NT2/D1 (cell line): ENCODE data around the gene DCLK2.

Source experiments
- DNase-seq: peaks from one replicate; pipeline ENCODE4 v3.0.0-alpha.2; 2011; ENCODE audit warnings: low read depth, low spot score
- H3K27me3 ChIP-seq: 2 replicates; pipeline ENCODE4 v1.6.0; 2011; ENCODE audit warnings: mild to moderate bottlenecking; ENCODE audit not compliant: insufficient read length, insufficient read depth
- H3K36me3 ChIP-seq: 2 replicates; pipeline ENCODE4 v1.6.1; 2011; ENCODE audit warnings: mild to moderate bottlenecking, low read length, mixed read lengths; ENCODE audit not compliant: insufficient read depth, insufficient read length
- H3K4me1 ChIP-seq: 2 replicates; pipeline ENCODE4 v1.5.1; 2011; ENCODE audit not compliant: insufficient read depth, insufficient read length
- H3K4me3 ChIP-seq: 2 replicates; pipeline ENCODE4 v1.5.1; 2011; ENCODE audit warnings: low read depth; ENCODE audit not compliant: insufficient read length
- H3K9ac ChIP-seq: 2 replicates; pipeline ENCODE4 v1.6.0; 2011; ENCODE audit warnings: low read depth; ENCODE audit not compliant: insufficient read length
- H3K9me3 ChIP-seq: 2 replicates; pipeline ENCODE4 v1.5.1; 2011; ENCODE audit warnings: mild to moderate bottlenecking, low read length; ENCODE audit not compliant: insufficient read depth
- SUZ12 ChIP-seq: IDR thresholded peaks from 2 replicates; pipeline ENCODE4 v1.6.1; 2011; ENCODE audit not compliant: insufficient read length, insufficient read depth; ENCODE audit errors: extremely low read depth
- YY1 ChIP-seq: IDR thresholded peaks from 2 replicates; pipeline ENCODE4 v1.6.1; 2011; ENCODE audit not compliant: insufficient read length, insufficient read depth
- ZNF274 ChIP-seq: IDR thresholded peaks from 2 replicates; pipeline ENCODE4 v1.6.1; 2011; ENCODE audit warnings: mild to moderate bottlenecking, low read depth, low read length

The DCLK2 gene

DNA sequence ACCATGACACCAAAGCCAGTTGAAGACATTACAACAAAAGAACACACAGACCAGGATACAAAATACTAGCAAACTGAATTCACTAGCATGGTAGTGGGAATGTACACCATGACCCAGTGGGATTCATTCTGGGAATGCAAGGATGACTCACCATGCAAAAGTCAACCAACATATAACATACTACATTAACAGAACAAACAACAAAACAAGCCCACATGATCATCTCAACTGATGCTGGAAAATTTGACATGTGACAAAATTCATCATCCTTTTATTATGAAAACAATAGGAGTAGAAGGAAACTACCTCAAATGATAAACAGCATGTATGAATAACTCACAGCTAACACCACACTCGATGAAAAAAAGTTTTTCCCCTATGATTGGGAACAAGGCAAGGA, 190.2 kb downstream of the DCLK2 start:
- Histone ChIP-seq H3K36me3 (no peaks in the 10 kb centered on the region), H3K27me3 (no peaks in the 10 kb centered on the region)

DNA sequence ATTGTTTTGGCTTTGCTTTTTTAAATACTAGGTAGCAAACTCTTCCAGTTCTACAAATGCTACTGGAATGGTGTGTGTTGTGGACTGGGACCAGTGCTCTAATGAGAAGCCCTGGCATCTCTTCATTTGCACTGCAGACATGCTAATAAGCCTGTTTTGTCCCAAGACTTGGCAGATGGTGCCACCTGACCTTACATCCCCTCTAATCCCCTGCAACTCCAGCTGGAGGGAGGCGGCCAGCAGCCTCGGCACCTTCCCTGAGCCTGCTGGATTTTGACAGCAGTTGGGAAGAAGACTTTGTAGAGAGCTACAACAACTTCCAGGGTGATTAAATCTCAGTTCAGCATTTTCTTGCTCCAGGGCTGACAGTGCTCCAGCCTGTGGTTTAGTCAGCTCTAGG, 200.0 kb downstream of the DCLK2 start:
- no peaks in the 10 kb centered on the region for H3K36me3 ChIP-seq
- DNase-seq = no peak
- no peaks in the 10 kb centered on the region for H3K9me3 ChIP-seq
- no peaks in the 10 kb centered on the region for H3K27me3 ChIP-seq
- no peak overlapping the region for H3K4me3 ChIP-seq
- no peaks in the 10 kb centered on the region for H3K4me1 ChIP-seq
- no peak overlapping the region for H3K9ac ChIP-seq
- TF ChIP-seq ZNF274 = no peak
- no peak for TF ChIP-seq SUZ12
- TF ChIP-seq YY1 = no peak

More for the DNA sequence above, 190.2 kb downstream of the DCLK2 start:
- Histone ChIP-seq H3K4me1 (no peaks in the 10 kb centered on the region), H3K4me3 (no peak overlapping the region), H3K9ac (no peak overlapping the region), H3K9me3 (no peaks in the 10 kb centered on the region)
- no peak for TF ChIP-seq ZNF274
- TF ChIP-seq SUZ12 = no peak
- TF ChIP-seq YY1 = no peak
- DNase-seq = no peak

DNA sequence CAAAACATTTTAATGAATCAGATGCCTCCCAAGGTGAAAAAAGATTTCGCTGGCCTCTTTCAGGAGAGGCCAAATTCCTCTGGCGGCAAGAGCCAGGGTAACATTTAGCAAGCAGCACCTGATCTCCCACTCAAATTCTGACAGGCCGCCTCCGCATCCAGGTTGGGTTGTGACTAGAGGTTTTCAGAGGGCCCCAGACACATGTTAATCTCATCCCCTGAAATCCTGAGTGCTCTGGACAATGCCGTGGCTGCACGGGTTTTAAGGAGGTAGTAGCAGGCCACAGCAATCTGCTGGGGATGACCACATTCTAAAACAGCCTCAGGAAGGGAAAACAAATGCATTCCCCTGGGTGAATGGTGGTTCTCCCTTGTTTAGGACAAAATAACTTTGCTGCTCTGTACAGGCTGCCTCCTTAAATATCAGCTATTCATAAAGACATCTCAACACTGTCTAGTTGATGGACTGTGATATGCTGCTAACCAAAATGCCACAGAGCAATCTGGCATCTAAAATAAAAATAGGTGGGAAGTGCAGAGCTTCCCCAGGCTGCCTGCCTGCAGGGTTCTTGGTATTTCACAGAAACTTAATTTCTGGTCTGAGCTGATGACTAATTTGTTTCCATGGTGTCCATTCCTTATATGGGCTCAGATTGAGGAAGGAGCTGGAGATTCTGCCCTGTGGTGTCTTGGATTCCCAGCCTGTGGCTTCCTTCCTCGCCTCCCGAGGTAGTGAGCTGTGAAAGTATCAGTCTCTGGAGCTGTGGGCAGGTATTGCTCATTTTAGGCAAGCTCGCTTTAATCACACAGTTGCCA, 202.0 kb downstream of the DCLK2 start:
- H3K4me3 ChIP-seq = no peak overlapping the region
- DNase-seq = no peak

GRCh38 chr4:150280975-150281374, 202.7 kb downstream of the DCLK2 start:
- H3K4me3 ChIP-seq = no peak overlapping the region
- H3K4me1 ChIP-seq = no peaks in the 10 kb centered on the region
- no peak for TF ChIP-seq SUZ12
- no peak for TF ChIP-seq YY1
- no peak for TF ChIP-seq ZNF274
- H3K9me3 ChIP-seq = no peaks in the 10 kb centered on the region
- no peaks in the 10 kb centered on the region for H3K27me3 ChIP-seq
- no peak for DNase-seq
- no peak overlapping the region for H3K9ac ChIP-seq
- H3K36me3 ChIP-seq = no peaks in the 10 kb centered on the region

More for the DNA sequence above, 202.0 kb downstream of the DCLK2 start:
- Histone ChIP-seq H3K4me1 (no peaks in the 10 kb centered on the region), H3K36me3 (no peaks in the 10 kb centered on the region), H3K9ac (no peak overlapping the region), H3K9me3 (no peaks in the 10 kb centered on the region), H3K27me3 (no peaks in the 10 kb centered on the region)
- no peak for TF ChIP-seq ZNF274
- TF ChIP-seq SUZ12 = no peak
- TF ChIP-seq YY1 = no peak

GRCh38 chr4:150283689-150284088, 205.4 kb downstream of the DCLK2 start:
- H3K4me1 ChIP-seq = no peaks in the 10 kb centered on the region
- no peak for DNase-seq
- no peak overlapping the region for H3K9ac ChIP-seq
- TF ChIP-seq YY1 = no peak
- H3K9me3 ChIP-seq = no peaks in the 10 kb centered on the region
- H3K27me3 ChIP-seq = no peaks in the 10 kb centered on the region
- H3K36me3 ChIP-seq = no peaks in the 10 kb centered on the region
- H3K4me3 ChIP-seq = no peak overlapping the region

DNA sequence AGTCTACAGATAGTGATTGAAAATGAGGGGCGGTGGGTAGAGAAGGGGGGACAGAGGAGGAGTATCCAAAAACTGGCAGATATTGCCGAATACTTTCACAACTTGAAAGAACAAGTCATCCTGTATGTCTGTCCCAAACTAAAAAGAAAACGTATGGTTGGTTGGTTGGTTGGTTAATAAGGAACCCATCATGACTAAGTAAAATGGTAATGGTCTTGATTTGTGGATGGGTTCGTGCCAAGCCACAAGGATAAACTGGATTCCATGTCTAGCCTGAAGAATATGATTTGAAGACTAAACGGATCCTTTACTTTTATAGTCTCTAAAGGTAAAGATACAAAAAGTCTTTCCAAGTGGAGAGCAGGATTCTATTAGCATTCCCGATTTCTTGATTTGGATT, 208.4 kb downstream of the DCLK2 start:
- H3K4me3 ChIP-seq = no peak overlapping the region
- H3K9me3 ChIP-seq = no peaks in the 10 kb centered on the region
- H3K36me3 ChIP-seq = no peaks in the 10 kb centered on the region

DNA sequence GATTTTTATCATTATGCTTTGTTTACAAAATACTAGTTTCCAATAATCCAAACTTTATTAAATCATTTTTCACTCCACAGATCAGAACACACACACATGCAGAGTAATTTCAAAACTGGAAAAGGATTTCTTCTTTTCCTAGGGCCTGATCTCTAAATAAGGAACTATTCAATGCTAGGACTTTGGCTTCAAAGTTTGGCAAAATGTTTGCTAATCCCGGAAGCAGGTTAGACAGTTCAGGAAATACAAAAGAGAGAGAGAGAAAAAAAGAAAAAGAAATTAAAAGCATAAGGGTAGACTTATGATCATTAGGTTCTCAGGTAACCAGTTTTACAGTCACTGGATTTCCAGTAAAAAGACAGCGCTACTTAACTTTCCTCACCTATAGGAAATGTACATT, 211.0 kb downstream of the DCLK2 start:
- no peak for TF ChIP-seq ZNF274
- no peak for TF ChIP-seq SUZ12
- DNase-seq = no peak
- Histone ChIP-seq H3K9me3 (no peaks in the 10 kb centered on the region), H3K4me1 (no peaks in the 10 kb centered on the region), H3K36me3 (no peaks in the 10 kb centered on the region), H3K9ac (no peak overlapping the region), H3K4me3 (no peak overlapping the region), H3K27me3 (no peaks in the 10 kb centered on the region)

More for the DNA sequence above, 208.4 kb downstream of the DCLK2 start:
- TF ChIP-seq SUZ12 (no peak), YY1 (no peak), ZNF274 (no peak)
- DNase-seq = no peak
- H3K27me3 ChIP-seq = no peaks in the 10 kb centered on the region
- no peaks in the 10 kb centered on the region for H3K4me1 ChIP-seq
- no peak overlapping the region for H3K9ac ChIP-seq

- H3K9ac ChIP-seq = no peak overlapping the region
- no peaks in the 10 kb centered on the region for H3K27me3 ChIP-seq
- DNase-seq = no peak
- no peak overlapping the region for H3K4me3 ChIP-seq
- no peaks in the 10 kb centered on the region for H3K36me3 ChIP-seq
- no peak for TF ChIP-seq YY1
- no peak for TF ChIP-seq SUZ12
- TF ChIP-seq ZNF274 = no peak
- no peaks in the 10 kb centered on the region for H3K4me1 ChIP-seq
- H3K9me3 ChIP-seq = no peaks in the 10 kb centered on the region
These were observed 211.6 kb downstream of the DCLK2 start for GRCh38 chr4:150289881-150290280.
